Measurements from ENCODE around the gene UQCC3.
A peak's percentile ranks its signal among the peaks of the same experiment; 100 is the strongest.
"Not testable (repeated sequence)": the region's sequence is repeated elsewhere in the genome, so short reads cannot be mapped to it uniquely, and the experiment has no call there.

The UQCC3 gene

DNA sequence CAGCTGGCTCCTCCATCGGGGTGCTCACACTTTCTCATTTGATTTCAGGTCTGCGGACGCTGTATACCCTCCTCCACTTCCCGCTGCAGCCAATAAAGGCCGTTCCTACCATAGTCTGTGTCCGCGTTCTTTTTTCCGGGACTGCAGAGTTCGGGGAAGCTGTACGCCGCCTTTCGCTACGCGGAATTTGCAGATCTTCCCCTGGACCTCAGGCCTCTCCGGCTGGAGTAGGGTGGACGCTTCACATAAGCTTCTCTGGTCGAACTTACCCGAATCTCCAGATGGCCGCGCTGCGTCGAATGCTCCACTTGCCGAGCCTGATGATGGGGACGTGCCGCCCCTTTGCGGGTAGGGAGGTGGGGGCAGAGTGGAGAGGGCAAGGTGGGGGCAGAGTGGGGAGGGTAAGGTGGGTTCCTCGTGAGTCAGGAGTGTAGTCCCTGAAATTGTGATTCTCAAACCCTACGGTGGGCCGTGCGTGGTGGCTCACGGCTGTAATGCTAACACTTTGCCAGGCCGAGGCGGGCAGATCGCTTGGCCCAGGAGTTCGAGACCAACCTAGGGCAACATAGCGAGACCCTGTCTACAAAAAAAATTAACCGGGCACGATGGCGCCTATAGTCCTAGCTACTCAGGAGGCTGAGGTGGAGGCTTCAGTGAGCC lies 5.7 kb upstream of the UQCC3 start:
- Histone ChIP-seq H3K27ac (ENCODE audit: low read length) (peak overlapping the region; percentile 88), H3K36me3 (ENCODE audit: control insufficient read depth in 2 of 2, insufficient read depth in 2 of 2, low read length in 2 of 2) (peaks cover 4 to 7% of the 10 kb centered on the region in 2 donors), H3K4me1 (ENCODE audit: control insufficient read depth, insufficient read depth, low read length) (peaks cover 37% of the 10 kb centered on the region), H3K27me3 (ENCODE audit: control insufficient read depth in 1 of 2, insufficient read depth in 2 of 2, low read length in 2 of 2) (no peaks in the 10 kb centered on the region), H3K9me3 (ENCODE audit: control insufficient read depth in 2 of 2, low read length in 2 of 2) (no peaks in the 10 kb centered on the region), H3K4me3 (ENCODE audit: low read length in 2 of 2) (peak overlapping the region; percentile 79 to 97), H3K9ac (ENCODE audit: low read length in 2 of 2) (peak overlapping the region; percentile 86 to 93)

DNA sequence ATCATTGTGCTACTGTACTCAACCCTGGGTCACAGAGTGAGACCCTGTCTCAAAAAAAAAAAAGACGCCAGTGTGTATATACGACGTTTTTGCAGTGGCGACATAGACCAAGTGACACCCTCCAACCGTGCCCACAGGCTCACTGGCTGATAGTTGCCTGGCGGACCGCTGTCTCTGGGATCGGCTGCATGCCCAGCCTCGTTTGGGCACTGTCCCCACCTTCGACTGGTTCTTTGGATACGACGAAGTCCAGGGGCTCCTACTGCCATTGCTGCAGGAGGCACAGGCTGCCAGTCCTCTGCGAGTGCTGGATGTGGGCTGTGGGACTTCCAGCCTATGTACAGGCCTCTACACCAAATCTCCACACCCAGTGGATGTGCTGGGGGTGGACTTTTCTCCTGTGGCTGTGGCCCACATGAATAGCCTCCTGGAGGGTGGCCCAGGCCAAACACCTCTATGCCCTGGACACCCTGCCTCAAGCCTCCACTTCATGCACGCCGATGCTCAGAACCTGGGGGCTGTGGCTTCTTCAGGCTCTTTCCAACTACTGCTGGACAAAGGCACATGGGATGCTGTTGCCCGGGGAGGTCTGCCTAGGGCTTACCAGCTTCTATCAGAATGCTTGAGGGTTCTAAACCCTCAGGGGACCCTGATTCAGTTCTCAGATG lies 5.1 kb upstream of the UQCC3 start:
- Histone ChIP-seq H3K9ac (ENCODE audit: low read length in 2 of 2) (peak overlapping the region; percentile 86 to 93), H3K27ac (ENCODE audit: low read length) (peak overlapping the region; percentile 88), H3K27me3 (ENCODE audit: control insufficient read depth in 1 of 2, insufficient read depth in 2 of 2, low read length in 2 of 2) (no peaks in the 10 kb centered on the region), H3K4me1 (ENCODE audit: control insufficient read depth, insufficient read depth, low read length) (peaks cover 41% of the 10 kb centered on the region), H3K9me3 (ENCODE audit: control insufficient read depth in 2 of 2, low read length in 2 of 2) (no peaks in the 10 kb centered on the region), H3K36me3 (ENCODE audit: control insufficient read depth in 2 of 2, insufficient read depth in 2 of 2, low read length in 2 of 2) (peaks cover 4 to 7% of the 10 kb centered on the region in 2 donors), H3K4me3 (ENCODE audit: low read length in 2 of 2) (peak overlapping the region; percentile 79 to 97)

DNA sequence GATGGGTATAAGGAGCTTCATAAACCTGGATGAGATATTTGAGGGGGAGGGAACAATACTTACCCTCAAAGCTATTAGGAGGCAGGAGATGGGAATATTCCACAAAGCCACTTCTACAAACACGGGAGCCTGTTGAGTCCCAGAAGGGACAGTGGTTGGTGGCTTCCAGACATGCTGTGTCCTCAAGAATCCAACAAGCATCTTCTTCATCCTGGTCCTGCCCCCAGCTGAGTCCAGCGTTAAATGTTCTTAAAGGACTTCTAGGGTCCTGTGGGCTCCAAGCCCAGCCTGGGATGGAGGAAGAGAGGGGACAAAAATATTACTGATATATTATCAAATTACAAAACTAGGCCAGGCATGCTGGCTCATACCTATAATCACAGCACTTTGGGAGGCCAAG lies 4.0 kb upstream of the UQCC3 start:
- no peaks in the 10 kb centered on the region for H3K9me3 ChIP-seq (ENCODE audit: control insufficient read depth in 2 of 2, low read length in 2 of 2)
- H3K4me1 ChIP-seq (ENCODE audit: control insufficient read depth, insufficient read depth, low read length), result peaks cover 48% of the 10 kb centered on the region
- no peaks in the 10 kb centered on the region for H3K27me3 ChIP-seq (ENCODE audit: control insufficient read depth in 1 of 2, insufficient read depth in 2 of 2, low read length in 2 of 2)
- H3K9ac ChIP-seq (ENCODE audit: low read length in 2 of 2), result peak overlapping the region; percentile 29 to 93
- no peak overlapping the region for H3K4me3 ChIP-seq (ENCODE audit: low read length in 2 of 2)
- peaks cover 4 to 7% of the 10 kb centered on the region in 2 donors for H3K36me3 ChIP-seq (ENCODE audit: control insufficient read depth in 2 of 2, insufficient read depth in 2 of 2, low read length in 2 of 2)
- peak overlapping the region; percentile 88 for H3K27ac ChIP-seq (ENCODE audit: low read length)

DNA sequence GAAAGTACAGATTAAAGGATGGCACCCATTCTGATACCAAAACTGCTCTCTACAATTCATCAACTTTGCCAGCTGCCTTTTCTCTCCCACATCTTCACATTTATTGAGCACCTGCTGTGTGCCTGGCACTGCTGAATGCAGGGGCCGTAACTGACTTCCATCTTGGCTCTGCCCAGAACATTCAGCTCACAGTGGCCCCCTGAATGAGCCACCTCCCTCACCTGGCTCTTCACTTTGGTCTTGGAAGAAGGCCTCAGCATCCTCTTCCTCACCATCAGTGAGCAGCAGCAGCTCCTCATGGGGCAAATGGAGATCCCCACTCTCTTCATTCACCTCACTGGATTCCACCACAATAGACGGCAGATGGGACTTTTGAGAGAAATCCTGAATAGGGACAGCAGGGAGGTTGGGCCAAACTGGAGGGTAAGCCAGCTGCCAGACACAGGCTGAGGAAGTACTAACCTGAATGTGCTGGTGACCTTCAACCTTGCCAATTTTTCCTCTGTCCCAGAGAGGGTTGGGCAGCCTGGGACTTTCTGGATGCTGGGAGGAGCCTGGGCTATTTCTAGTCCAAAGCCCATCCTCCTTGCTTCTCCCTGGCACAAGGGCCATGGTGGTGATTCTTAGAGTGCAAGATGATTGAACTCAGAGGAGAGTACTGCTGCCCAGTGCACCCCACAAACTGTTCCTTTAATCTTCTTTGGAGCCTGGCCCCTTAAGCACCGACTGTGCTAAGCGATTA lies 1.9 kb upstream of the UQCC3 start:
- Histone ChIP-seq H3K9ac (ENCODE audit: low read length in 2 of 2) (peak overlapping the region in 1 of 2 donors; percentile 23), H3K4me1 (ENCODE audit: control insufficient read depth, insufficient read depth, low read length) (peaks cover 50% of the 10 kb centered on the region), H3K27me3 (ENCODE audit: control insufficient read depth in 1 of 2, insufficient read depth in 2 of 2, low read length in 2 of 2) (no peaks in the 10 kb centered on the region), H3K27ac (ENCODE audit: low read length) (peak overlapping the region; percentile 31), H3K9me3 (ENCODE audit: control insufficient read depth in 2 of 2, low read length in 2 of 2) (no peaks in the 10 kb centered on the region), H3K36me3 (ENCODE audit: control insufficient read depth in 2 of 2, insufficient read depth in 2 of 2, low read length in 2 of 2) (peaks cover 4 to 12% of the 10 kb centered on the region in 2 donors), H3K4me3 (ENCODE audit: low read length in 2 of 2) (no peak overlapping the region)

DNA sequence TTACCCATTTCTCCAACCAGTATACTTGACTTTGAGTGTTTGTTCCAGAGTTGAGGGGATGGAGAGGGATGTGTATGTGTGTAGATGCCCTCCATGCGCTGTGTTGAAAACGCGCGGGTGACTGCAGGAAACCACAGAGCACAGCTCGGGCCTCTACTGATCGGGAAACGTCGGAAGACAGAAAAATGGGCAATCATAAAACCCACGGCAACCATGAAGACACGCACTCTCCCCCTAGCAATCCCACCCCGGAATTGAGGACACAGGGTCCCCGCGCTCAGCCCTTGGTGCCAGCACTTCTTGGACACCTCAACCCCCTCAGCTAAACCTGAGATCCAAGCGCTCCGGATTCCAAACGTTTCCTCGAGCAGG lies 251 bp upstream of the UQCC3 start:
- Histone ChIP-seq H3K36me3 (ENCODE audit: control insufficient read depth in 2 of 2, insufficient read depth in 2 of 2, low read length in 2 of 2) (peaks cover 4 to 13% of the 10 kb centered on the region in 2 donors), H3K27me3 (ENCODE audit: control insufficient read depth in 1 of 2, insufficient read depth in 2 of 2, low read length in 2 of 2) (no peaks in the 10 kb centered on the region), H3K4me1 (ENCODE audit: control insufficient read depth, insufficient read depth, low read length) (peaks cover 41% of the 10 kb centered on the region), H3K27ac (ENCODE audit: low read length) (peak overlapping the region; percentile 91), H3K9ac (ENCODE audit: low read length in 2 of 2) (peak overlapping the region; percentile 92 to 95), H3K4me3 (ENCODE audit: low read length in 2 of 2) (peak overlapping the region; percentile 94 to 95), H3K9me3 (ENCODE audit: control insufficient read depth in 2 of 2, low read length in 2 of 2) (no peaks in the 10 kb centered on the region)

DNA sequence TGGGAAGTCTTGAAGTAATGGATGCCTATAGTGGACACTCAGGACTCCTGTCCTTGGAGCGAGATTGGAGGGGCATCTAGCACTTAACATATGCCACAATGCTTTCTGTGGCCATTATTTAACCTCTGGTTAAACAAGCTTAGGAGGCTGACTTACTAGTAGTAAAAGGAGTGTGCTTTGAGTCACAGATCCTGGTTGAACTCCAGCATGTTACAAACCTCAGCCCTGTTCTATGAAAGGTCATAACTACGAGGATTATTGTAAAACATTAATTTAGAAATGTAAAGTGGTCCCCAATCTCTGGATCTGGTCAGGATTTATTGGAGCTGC lies 1.7 kb downstream of the UQCC3 start:
- Histone ChIP-seq H3K27me3 (ENCODE audit: control insufficient read depth in 1 of 2, insufficient read depth in 2 of 2, low read length in 2 of 2) (no peaks in the 10 kb centered on the region), H3K9ac (ENCODE audit: low read length in 2 of 2) (no peak overlapping the region), H3K27ac (ENCODE audit: low read length) (no peak overlapping the region), H3K36me3 (ENCODE audit: control insufficient read depth in 2 of 2, insufficient read depth in 2 of 2, low read length in 2 of 2) (peaks cover 3 to 22% of the 10 kb centered on the region in 2 donors), H3K9me3 (ENCODE audit: control insufficient read depth in 2 of 2, low read length in 2 of 2) (no peaks in the 10 kb centered on the region), H3K4me1 (ENCODE audit: control insufficient read depth, insufficient read depth, low read length) (peaks cover 28% of the 10 kb centered on the region), H3K4me3 (ENCODE audit: low read length in 2 of 2) (no peak overlapping the region)

DNA sequence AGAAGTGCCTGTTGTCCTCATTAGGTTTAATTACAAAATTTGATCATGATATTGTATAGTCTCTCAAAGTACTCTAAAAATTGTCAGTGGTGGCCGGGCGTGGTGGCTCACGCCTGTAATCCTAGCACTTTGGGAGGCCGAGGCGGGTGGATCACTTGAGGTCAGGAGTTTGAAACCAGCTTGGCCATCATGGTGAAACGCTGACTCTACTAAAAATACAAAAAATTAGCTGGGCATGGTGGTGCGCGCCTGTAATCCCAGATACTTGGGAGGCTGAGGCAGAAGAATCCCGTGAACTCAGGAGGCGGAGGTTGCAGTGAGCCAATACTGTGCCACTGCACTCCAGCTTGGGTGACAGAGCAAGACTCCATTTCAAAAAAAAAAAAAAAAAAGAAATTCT lies 3.9 kb downstream of the UQCC3 start:
- H3K36me3 ChIP-seq (ENCODE audit: control insufficient read depth in 2 of 2, insufficient read depth in 2 of 2, low read length in 2 of 2), result peaks cover 3 to 22% of the 10 kb centered on the region in 2 donors
- H3K9me3 ChIP-seq (ENCODE audit: control insufficient read depth in 2 of 2, low read length in 2 of 2); H3K27ac ChIP-seq (ENCODE audit: low read length); H3K27me3 ChIP-seq (ENCODE audit: control insufficient read depth in 1 of 2, insufficient read depth in 2 of 2, low read length in 2 of 2); H3K9ac ChIP-seq (ENCODE audit: low read length in 2 of 2); H3K4me3 ChIP-seq (ENCODE audit: low read length in 2 of 2): not testable (repeated sequence)
- peaks cover 30% of the 10 kb centered on the region for H3K4me1 ChIP-seq (ENCODE audit: control insufficient read depth, insufficient read depth, low read length)

DNA sequence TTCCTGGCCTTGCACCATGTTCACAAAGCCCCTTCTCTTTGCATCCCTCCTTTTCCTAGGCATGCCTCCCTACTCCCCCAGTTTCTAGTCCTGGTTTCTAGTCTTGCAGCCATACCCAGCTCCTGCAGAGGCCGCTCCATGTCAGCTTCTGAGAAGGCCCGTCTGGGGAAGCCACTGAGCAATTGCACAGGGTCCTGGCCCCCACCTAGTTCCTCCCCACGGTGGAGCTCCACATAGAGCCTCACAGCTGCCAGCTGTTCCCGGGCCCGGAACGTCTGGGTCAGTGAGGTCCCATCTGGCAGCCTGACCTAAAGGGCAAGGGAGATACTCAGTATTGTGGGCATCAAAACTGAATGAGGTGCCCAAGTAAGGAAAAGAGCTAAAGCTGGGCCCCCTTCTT lies 5.2 kb downstream of the UQCC3 start:
- peaks cover 3 to 22% of the 10 kb centered on the region in 2 donors for H3K36me3 ChIP-seq (ENCODE audit: control insufficient read depth in 2 of 2, insufficient read depth in 2 of 2, low read length in 2 of 2)
- no peak overlapping the region for H3K27ac ChIP-seq (ENCODE audit: low read length)
- no peaks in the 10 kb centered on the region for H3K9me3 ChIP-seq (ENCODE audit: control insufficient read depth in 2 of 2, low read length in 2 of 2)
- H3K4me3 ChIP-seq (ENCODE audit: low read length in 2 of 2), result no peak overlapping the region
- no peaks in the 10 kb centered on the region for H3K27me3 ChIP-seq (ENCODE audit: control insufficient read depth in 1 of 2, insufficient read depth in 2 of 2, low read length in 2 of 2)
- H3K4me1 ChIP-seq (ENCODE audit: control insufficient read depth, insufficient read depth, low read length), result peaks cover 22% of the 10 kb centered on the region
- no peak overlapping the region for H3K9ac ChIP-seq (ENCODE audit: low read length in 2 of 2)

DNA sequence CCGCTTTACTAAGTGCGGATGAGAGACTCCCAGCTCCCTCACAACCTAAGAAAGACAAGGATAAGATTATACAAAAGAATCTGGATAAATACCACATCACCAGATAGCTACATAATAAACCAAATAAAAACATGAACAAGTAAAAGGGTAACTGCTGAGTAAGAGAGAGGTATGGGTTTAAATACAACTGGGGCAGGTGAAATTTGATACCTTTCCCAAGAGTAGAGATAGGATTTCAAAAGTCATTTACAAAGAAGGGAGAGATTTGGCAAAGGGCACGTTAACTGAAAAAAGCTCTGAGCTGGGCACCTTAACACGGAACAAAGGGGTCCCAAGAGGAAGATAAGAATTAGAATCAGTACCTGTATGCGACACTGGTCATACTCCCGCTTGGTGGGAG lies 5.7 kb downstream of the UQCC3 start:
- no peak overlapping the region for H3K9ac ChIP-seq (ENCODE audit: low read length in 2 of 2)
- H3K9me3 ChIP-seq (ENCODE audit: control insufficient read depth in 2 of 2, low read length in 2 of 2), result no peaks in the 10 kb centered on the region
- no peak overlapping the region for H3K4me3 ChIP-seq (ENCODE audit: low read length in 2 of 2)
- H3K27me3 ChIP-seq (ENCODE audit: control insufficient read depth in 1 of 2, insufficient read depth in 2 of 2, low read length in 2 of 2), result no peaks in the 10 kb centered on the region
- H3K27ac ChIP-seq (ENCODE audit: low read length), result no peak overlapping the region
- peaks cover 18% of the 10 kb centered on the region for H3K4me1 ChIP-seq (ENCODE audit: control insufficient read depth, insufficient read depth, low read length)
- peaks cover 3 to 22% of the 10 kb centered on the region in 2 donors for H3K36me3 ChIP-seq (ENCODE audit: control insufficient read depth in 2 of 2, insufficient read depth in 2 of 2, low read length in 2 of 2)

DNA sequence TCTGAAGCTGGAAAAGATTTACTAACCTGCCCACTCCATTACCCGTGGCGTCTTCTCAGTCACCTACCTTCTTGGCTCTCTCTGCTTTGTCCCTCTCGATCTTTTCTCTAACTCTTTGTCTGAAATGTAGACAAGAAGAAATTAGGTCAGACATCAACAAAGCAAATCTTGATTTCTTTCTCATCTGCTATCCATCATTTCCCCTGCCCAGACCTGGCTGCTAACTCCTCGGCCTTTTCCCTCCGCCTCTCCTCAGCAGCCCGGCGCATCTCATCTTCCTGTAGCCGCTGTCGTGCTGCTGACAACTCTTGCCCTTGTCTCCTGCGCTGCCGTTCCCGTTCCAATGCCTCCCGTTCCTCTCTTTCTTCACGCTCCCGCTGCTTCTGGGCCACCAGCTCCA lies 6.2 kb downstream of the UQCC3 start:
- Histone ChIP-seq H3K27ac (ENCODE audit: low read length) (peak overlapping the region; percentile 82), H3K4me1 (ENCODE audit: control insufficient read depth, insufficient read depth, low read length) (peaks cover 13% of the 10 kb centered on the region), H3K9ac (ENCODE audit: low read length in 2 of 2) (peak overlapping the region; percentile 62 to 96)

DNA sequence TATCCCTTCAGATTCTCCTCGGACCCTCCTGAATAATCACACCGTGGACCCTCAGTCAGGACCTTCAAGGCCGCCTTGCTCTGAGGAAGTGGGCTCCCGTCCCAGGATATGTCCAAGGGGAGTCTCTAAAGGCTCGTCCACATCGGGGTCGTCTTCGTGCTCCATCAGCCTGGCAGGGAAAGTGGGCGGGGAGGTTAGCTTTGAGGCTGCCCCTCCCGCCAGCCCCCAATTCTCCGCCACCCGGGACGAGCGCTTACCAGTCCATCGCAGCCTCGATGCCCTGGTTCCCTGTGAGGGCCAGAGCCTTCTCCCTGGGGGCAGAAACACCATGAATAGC lies 6.9 kb downstream of the UQCC3 start:
- peak overlapping the region; percentile 72 to 95 for H3K4me3 ChIP-seq (ENCODE audit: low read length in 2 of 2)
- no peaks in the 10 kb centered on the region for H3K9me3 ChIP-seq (ENCODE audit: control insufficient read depth in 2 of 2, low read length in 2 of 2)

More for the DNA sequence above, 6.2 kb downstream of the UQCC3 start:
- Histone ChIP-seq H3K36me3 (ENCODE audit: control insufficient read depth in 2 of 2, insufficient read depth in 2 of 2, low read length in 2 of 2) (peaks cover 3 to 22% of the 10 kb centered on the region in 2 donors), H3K4me3 (ENCODE audit: low read length in 2 of 2) (peak overlapping the region; percentile 72 to 95), H3K9me3 (ENCODE audit: control insufficient read depth in 2 of 2, low read length in 2 of 2) (no peaks in the 10 kb centered on the region), H3K27me3 (ENCODE audit: control insufficient read depth in 1 of 2, insufficient read depth in 2 of 2, low read length in 2 of 2) (no peaks in the 10 kb centered on the region)

More for the DNA sequence above, 6.9 kb downstream of the UQCC3 start:
- Histone ChIP-seq H3K9ac (ENCODE audit: low read length in 2 of 2) (peak overlapping the region; percentile 96), H3K4me1 (ENCODE audit: control insufficient read depth, insufficient read depth, low read length) (peaks cover 8% of the 10 kb centered on the region), H3K27me3 (ENCODE audit: control insufficient read depth in 1 of 2, insufficient read depth in 2 of 2, low read length in 2 of 2) (no peaks in the 10 kb centered on the region), H3K36me3 (ENCODE audit: control insufficient read depth in 2 of 2, insufficient read depth in 2 of 2, low read length in 2 of 2) (peaks cover 3 to 17% of the 10 kb centered on the region in 2 donors), H3K27ac (ENCODE audit: low read length) (peak overlapping the region; percentile 82)

All from stomach smooth muscle (tissue), 2 donors.